ENCODE results near the gene ZAP70. TPM values are rescaled to one million over a fixed set of nuclear protein-coding genes. Genes with fewer than 3 reads are reported as not detected.

The ZAP70 gene
- total RNA-seq, 1 experiment from 2014 or later, result not detected

GRCh38 chr2:97724073-97724410, 10.7 kb downstream of the ZAP70 start:
- Histone ChIP-seq H3K9me3 (ENCODE audit: low read depth, low read length, poor library complexity, severe bottlenecking) (no peaks in the 10 kb centered on the region), H3K4me1 (ENCODE audit: insufficient read depth, low read length, poor library complexity, severe bottlenecking) (no peaks in the 10 kb centered on the region), H3K27ac (ENCODE audit: low read depth, low read length, poor library complexity, severe bottlenecking) (no peak overlapping the region), H3K27me3 (replicated peaks; ENCODE audit: insufficient read depth, low read depth, low read length, poor library complexity) (no peaks in the 10 kb centered on the region), H3K36me3 (ENCODE audit: insufficient read depth, low read length, poor library complexity, severe bottlenecking) (no peaks in the 10 kb centered on the region), H3K4me3 (ENCODE audit: low read depth, low read length, poor library complexity, severe bottlenecking) (no peak overlapping the region)
- POLR2A ChIA-PET (ENCODE audit: low non-redundant PET), result no interaction called here
- no peak for TF ChIP-seq CTCF (conservative IDR thresholded peaks at IDR 0.05; ENCODE audit: low read depth, low read length)
- TF ChIP-seq EZH2 (IDR thresholded peaks at IDR 0.05; ENCODE audit: borderline replicate concordance, low read depth, low read length, poor library complexity, severe bottlenecking), result no peak
- DNase-seq (ENCODE audit: low spot score), result no peak
- no TSS peak for BruUV-seq (replicated peaks)
- CTCF ChIA-PET, result no interaction called here
- intact Hi-C loops (cut with micrococcal nuclease; ENCODE audit: unreplicated experiment), result no loop called here

- Histone ChIP-seq H3K27ac (ENCODE audit: low read depth, low read length, poor library complexity, severe bottlenecking) (no peak overlapping the region), H3K9me3 (ENCODE audit: low read depth, low read length, poor library complexity, severe bottlenecking) (no peaks in the 10 kb centered on the region), H3K27me3 (replicated peaks; ENCODE audit: insufficient read depth, low read depth, low read length, poor library complexity) (no peaks in the 10 kb centered on the region), H3K4me1 (ENCODE audit: insufficient read depth, low read length, poor library complexity, severe bottlenecking) (no peaks in the 10 kb centered on the region), H3K4me3 (ENCODE audit: low read depth, low read length, poor library complexity, severe bottlenecking) (no peak overlapping the region), H3K36me3 (ENCODE audit: insufficient read depth, low read length, poor library complexity, severe bottlenecking) (no peaks in the 10 kb centered on the region)
- POLR2A ChIA-PET (ENCODE audit: low non-redundant PET), result no interaction called here
- no peak for TF ChIP-seq EZH2 (IDR thresholded peaks at IDR 0.05; ENCODE audit: borderline replicate concordance, low read depth, low read length, poor library complexity, severe bottlenecking)
- no peak for TF ChIP-seq CTCF (conservative IDR thresholded peaks at IDR 0.05; ENCODE audit: low read depth, low read length)
- intact Hi-C loops (cut with micrococcal nuclease; ENCODE audit: unreplicated experiment), result no loop called here
- CTCF ChIA-PET, result no interaction called here
- no peak for DNase-seq (ENCODE audit: low spot score)
- no TSS peak for BruUV-seq (replicated peaks)
These were observed 11.1 kb downstream of the ZAP70 start for GRCh38 chr2:97724501-97724900.

GRCh38 chr2:97724946-97725688, 11.7 kb downstream of the ZAP70 start:
- no peaks in the 10 kb centered on the region for H3K4me1 ChIP-seq (ENCODE audit: insufficient read depth, low read length, poor library complexity, severe bottlenecking)
- intact Hi-C loops (cut with micrococcal nuclease; ENCODE audit: unreplicated experiment), result no loop called here
- CTCF ChIA-PET, result no interaction called here

More at GRCh38 chr2:97724946-97725688, 11.7 kb downstream of the ZAP70 start:
- no TSS peak for BruUV-seq (replicated peaks)
- Histone ChIP-seq H3K27me3 (replicated peaks; ENCODE audit: insufficient read depth, low read depth, low read length, poor library complexity) (no peaks in the 10 kb centered on the region), H3K9me3 (ENCODE audit: low read depth, low read length, poor library complexity, severe bottlenecking) (no peaks in the 10 kb centered on the region), H3K27ac (ENCODE audit: low read depth, low read length, poor library complexity, severe bottlenecking) (no peak overlapping the region), H3K4me3 (ENCODE audit: low read depth, low read length, poor library complexity, severe bottlenecking) (no peak overlapping the region), H3K36me3 (ENCODE audit: insufficient read depth, low read length, poor library complexity, severe bottlenecking) (no peaks in the 10 kb centered on the region)
- no peak for DNase-seq (ENCODE audit: low spot score)
- TF ChIP-seq EZH2 (IDR thresholded peaks at IDR 0.05; ENCODE audit: borderline replicate concordance, low read depth, low read length, poor library complexity, severe bottlenecking) (no peak), CTCF (conservative IDR thresholded peaks at IDR 0.05; ENCODE audit: low read depth, low read length) (no peak)
- POLR2A ChIA-PET (ENCODE audit: low non-redundant PET), result no interaction called here

Data from A673 (cell line).